Loucy (cell line): ENCODE measurements around the gene NDUFV1.

Experiments used
- CTCF ChIP-seq: fragments of 200-600 bp; sonication (generic); conservative IDR thresholded peaks from 2 replicates; pipeline ENCODE4 v1.5.1; 2014; ENCODE audit warnings: mild to moderate bottlenecking, antibody characterized with exemption, low read length
- EZH2phosphoT487 ChIP-seq: fragments of 200-600 bp; IDR thresholded peaks from 2 replicates; pipeline ENCODE4 v1.6.1; 2018; ENCODE audit warnings: antibody characterized with exemption, mild to moderate bottlenecking, moderate library complexity, borderline replicate concordance

GRCh38 chr11:67635231-67635521 is 28.4 kb downstream of the NDUFV1 start:
- TF ChIP-seq CTCF, result no peak
- TF ChIP-seq EZH2phosphoT487, result no peak
